ENCODE measurements around the gene SPEN.

- TF ChIP-seq CTCF (IDR thresholded peaks at IDR 0.05; ENCODE audit: insufficient read depth, low read depth, low read length) (no peak), EZH2 (IDR thresholded peaks at IDR 0.05; ENCODE audit: insufficient read depth, low read length) (no peak)
These were observed 3.0 kb downstream of the SPEN start for GRCh38 chr1:15850471-15851001.

All from astrocyte (in vitro differentiated cells and primary cell).